Measurements from ENCODE around the gene CES2. TPM values are rescaled to one million over a fixed set of nuclear protein-coding genes. Genes with fewer than 3 reads are reported as not detected.

The CES2 gene
- total RNA-seq, 1 experiment from 2014 or later: 29.7 TPM

GRCh38 chr16:66948134-66948836, 13.0 kb downstream of the CES2 start:
- ChIA-PET POLR2A (no interaction called here), CTCF (interaction anchor here (0.6 to 2.5 kb wide), 6 partner anchors 13 to 237 kb away, joined by 3 to 9 read pairs (median 3); partner anchors contain the start of gene CES3)
- peak; percentile 18 for ATAC-seq
- peak overlapping the region; percentile 82 for H3K4me3 Mint-ChIP-seq
- peaks cover 12% of the 10 kb centered on the region for H3K4me1 Mint-ChIP-seq
- H3K36me3 Mint-ChIP-seq: peaks cover 5% of the 10 kb centered on the region; the same call in 1 of the 2 replicates
- H3K27ac Mint-ChIP-seq: no peak overlapping the region
- no peak for DNase-seq (ENCODE audit: low spot score)
- H3K9me3 Mint-ChIP-seq: peaks cover 9% of the 10 kb centered on the region
- TF ChIP-seq, protein P1, sequence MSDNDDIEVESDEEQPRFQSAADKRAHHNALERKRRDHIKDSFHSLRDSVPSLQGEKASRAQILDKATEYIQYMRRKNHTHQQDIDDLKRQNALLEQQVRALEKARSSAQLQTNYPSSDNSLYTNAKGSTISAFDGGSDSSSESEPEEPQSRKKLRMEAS (CRISPR knock-in tag; IDR thresholded peaks at IDR 0.05): peak; percentile 57; the same call in 1 of the 2 replicates
- TF ChIP-seq CREM (CRISPR knock-in tag; IDR thresholded peaks at IDR 0.05): no peak
- H3K27me3 Mint-ChIP-seq (ENCODE audit: low read depth): peaks cover 55% of the 10 kb centered on the region

DNA sequence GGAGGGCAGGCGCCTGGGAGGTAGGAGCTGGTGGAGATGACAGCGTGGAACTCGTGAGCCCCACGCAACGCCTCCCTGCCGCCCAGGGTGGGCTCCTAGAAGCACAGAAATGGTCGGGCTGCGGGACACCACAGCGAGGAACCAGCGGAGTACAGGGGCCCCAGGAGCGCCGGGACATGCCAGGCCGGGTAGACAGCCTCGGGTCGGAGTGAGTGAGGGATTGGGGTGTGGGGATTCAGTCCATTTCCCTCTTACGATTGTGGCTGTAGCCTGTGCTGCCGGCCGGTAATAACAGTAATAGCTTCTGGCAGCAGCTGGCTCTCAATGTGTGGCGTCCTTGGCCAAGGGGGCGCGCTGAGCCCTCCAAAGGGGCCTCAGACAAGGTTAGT, 13.5 kb downstream of the CES2 start:
- POLR2A ChIA-PET: no interaction called here
- ATAC-seq (peak; percentile 8; the same call in 1 of the 2 replicates), DNase-seq (ENCODE audit: low spot score) (no peak)
- Mint-ChIP-seq H3K4me1 (peaks cover 14% of the 10 kb centered on the region), H3K27ac (no peak overlapping the region), H3K36me3 (0 out of 2 replicates have a peak, but pooled peaks cover 5% of the 10 kb centered on the region), H3K27me3 (ENCODE audit: low read depth) (peaks cover 56% of the 10 kb centered on the region), H3K9me3 (peaks cover 9% of the 10 kb centered on the region), H3K4me3 (peak overlapping the region; percentile 82)
- CTCF ChIA-PET: interaction anchor here (0.6 to 1.7 kb wide), 4 partner anchors 12 to 237 kb away, joined by 3 to 6 read pairs (median 4); partner anchors contain the start of gene CES3
- TF ChIP-seq, protein P2, sequence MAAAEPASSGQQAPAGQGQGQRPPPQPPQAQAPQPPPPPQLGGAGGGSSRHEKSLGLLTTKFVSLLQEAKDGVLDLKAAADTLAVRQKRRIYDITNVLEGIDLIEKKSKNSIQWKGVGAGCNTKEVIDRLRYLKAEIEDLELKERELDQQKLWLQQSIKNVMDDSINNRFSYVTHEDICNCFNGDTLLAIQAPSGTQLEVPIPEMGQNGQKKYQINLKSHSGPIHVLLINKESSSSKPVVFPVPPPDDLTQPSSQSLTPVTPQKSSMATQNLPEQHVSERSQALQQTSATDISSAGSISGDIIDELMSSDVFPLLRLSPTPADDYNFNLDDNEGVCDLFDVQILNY (CRISPR knock-in tag; IDR thresholded peaks at IDR 0.05): no peak
- TF ChIP-seq, protein P3, sequence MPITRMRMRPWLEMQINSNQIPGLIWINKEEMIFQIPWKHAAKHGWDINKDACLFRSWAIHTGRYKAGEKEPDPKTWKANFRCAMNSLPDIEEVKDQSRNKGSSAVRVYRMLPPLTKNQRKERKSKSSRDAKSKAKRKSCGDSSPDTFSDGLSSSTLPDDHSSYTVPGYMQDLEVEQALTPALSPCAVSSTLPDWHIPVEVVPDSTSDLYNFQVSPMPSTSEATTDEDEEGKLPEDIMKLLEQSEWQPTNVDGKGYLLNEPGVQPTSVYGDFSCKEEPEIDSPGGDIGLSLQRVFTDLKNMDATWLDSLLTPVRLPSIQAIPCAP (CRISPR knock-in tag; IDR thresholded peaks at IDR 0.05): no peak
- TF ChIP-seq NFATC4 (CRISPR knock-in tag; IDR thresholded peaks at IDR 0.05) (no peak), FOXP4 (CRISPR knock-in tag; IDR thresholded peaks at IDR 0.05) (no peak), NFYB (CRISPR knock-in tag; conservative IDR thresholded peaks at IDR 0.05; ENCODE audit: low read depth) (no peak)

GRCh38 chr16:66949472-66949871, 14.2 kb downstream of the CES2 start:
- ChIA-PET CTCF (interaction anchor here (0.9 to 1.7 kb wide), 4 partner anchors 12 to 236 kb away, joined by 3 to 6 read pairs (median 4); partner anchors contain the start of gene CES3), POLR2A (interaction anchor here (0.7 kb wide), 1 partner anchor 129 kb away, joined by 5 read pairs; no protein-coding TSS in a partner anchor)
- H3K36me3 Mint-ChIP-seq: 0 out of 2 replicates have a peak, but pooled peaks cover 5% of the 10 kb centered on the region
- peaks cover 9% of the 10 kb centered on the region for H3K9me3 Mint-ChIP-seq
- H3K27ac Mint-ChIP-seq: no peak overlapping the region
- ATAC-seq (no peak), DNase-seq (ENCODE audit: low spot score) (no peak)
- TF ChIP-seq RORB (CRISPR knock-in tag; IDR thresholded peaks at IDR 0.05) (no peak), ATF1 (CRISPR knock-in tag; IDR thresholded peaks at IDR 0.05) (no peak), MLX (CRISPR knock-in tag; IDR thresholded peaks at IDR 0.05) (no peak), CREM (CRISPR knock-in tag; IDR thresholded peaks at IDR 0.05) (no peak), SMAD4 (CRISPR knock-in tag; IDR thresholded peaks at IDR 0.05) (no peak), ZNF317 (CRISPR knock-in tag; IDR thresholded peaks at IDR 0.05; ENCODE audit: borderline replicate concordance, low read depth) (no peak), TEAD4 (CRISPR knock-in tag; IDR thresholded peaks at IDR 0.05) (no peak)
- peaks cover 58% of the 10 kb centered on the region for H3K27me3 Mint-ChIP-seq (ENCODE audit: low read depth)
- peaks cover 15% of the 10 kb centered on the region for H3K4me1 Mint-ChIP-seq
- no peak overlapping the region for H3K4me3 Mint-ChIP-seq

All from WTC11 (cell line).